Measurements from ENCODE around the gene OGDH. TPM values are rescaled to one million over a fixed set of nuclear protein-coding genes. Genes with fewer than 3 reads are reported as not detected.

Gene OGDH
- total RNA-seq, 1 donor from 2014 or later: 68.0 TPM

DNA sequence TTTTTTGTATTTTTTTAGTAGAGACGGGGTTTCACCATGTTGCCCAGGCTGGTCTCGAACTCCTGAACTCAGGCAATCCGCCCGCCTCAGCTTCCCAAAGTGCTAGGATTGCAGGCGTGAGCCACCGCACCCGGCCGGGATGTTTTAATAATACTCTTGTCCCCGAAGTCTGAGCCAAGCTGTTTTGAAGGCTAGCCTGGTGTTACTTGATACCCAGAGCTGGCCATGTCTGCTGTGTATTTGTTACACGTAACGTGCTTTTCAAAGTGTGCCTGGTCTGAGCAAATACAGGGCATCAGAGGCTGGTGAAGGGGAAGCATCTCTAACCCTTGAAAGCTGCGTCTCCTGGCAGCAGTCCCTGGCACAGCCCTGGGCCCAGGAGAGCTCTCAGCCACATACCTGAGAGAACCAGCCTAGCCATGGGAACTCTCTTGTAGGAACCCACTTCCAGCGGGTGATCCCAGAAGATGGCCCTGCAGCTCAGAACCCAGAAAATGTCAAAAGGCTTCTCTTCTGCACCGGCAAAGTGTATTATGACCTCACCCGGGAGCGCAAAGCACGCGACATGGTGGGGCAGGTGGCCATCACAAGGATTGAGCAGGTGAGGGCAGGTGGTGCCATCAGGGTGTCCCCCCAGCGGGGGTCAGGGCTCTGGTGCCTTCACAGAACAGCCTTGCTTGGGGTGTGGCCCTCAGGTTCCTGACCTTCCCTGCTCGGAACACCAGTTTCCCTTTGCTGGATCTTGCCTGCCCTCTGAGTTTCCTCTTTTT is 100.5 kb downstream of the OGDH start:
- DNase-seq (ENCODE audit: extremely low spot score, unreplicated experiment): no peak
- TF ChIP-seq, protein P1, sequence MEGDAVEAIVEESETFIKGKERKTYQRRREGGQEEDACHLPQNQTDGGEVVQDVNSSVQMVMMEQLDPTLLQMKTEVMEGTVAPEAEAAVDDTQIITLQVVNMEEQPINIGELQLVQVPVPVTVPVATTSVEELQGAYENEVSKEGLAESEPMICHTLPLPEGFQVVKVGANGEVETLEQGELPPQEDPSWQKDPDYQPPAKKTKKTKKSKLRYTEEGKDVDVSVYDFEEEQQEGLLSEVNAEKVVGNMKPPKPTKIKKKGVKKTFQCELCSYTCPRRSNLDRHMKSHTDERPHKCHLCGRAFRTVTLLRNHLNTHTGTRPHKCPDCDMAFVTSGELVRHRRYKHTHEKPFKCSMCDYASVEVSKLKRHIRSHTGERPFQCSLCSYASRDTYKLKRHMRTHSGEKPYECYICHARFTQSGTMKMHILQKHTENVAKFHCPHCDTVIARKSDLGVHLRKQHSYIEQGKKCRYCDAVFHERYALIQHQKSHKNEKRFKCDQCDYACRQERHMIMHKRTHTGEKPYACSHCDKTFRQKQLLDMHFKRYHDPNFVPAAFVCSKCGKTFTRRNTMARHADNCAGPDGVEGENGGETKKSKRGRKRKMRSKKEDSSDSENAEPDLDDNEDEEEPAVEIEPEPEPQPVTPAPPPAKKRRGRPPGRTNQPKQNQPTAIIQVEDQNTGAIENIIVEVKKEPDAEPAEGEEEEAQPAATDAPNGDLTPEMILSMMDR (IDR thresholded peaks at IDR 0.05): no peak
- H3K27ac Mint-ChIP-seq (ENCODE audit: unreplicated experiment): no peak overlapping the region
- H3K4me1 Mint-ChIP-seq (ENCODE audit: unreplicated experiment): no peaks in the 10 kb centered on the region
- H3K4me3 Mint-ChIP-seq (ENCODE audit: unreplicated experiment): no peak overlapping the region
- H3K36me3 Mint-ChIP-seq (ENCODE audit: unreplicated experiment): peaks cover 30% of the 10 kb centered on the region
- H3K9me3 Mint-ChIP-seq (ENCODE audit: unreplicated experiment): no peaks in the 10 kb centered on the region
- no peaks in the 10 kb centered on the region for H3K27me3 Mint-ChIP-seq (ENCODE audit: unreplicated experiment)

DNA sequence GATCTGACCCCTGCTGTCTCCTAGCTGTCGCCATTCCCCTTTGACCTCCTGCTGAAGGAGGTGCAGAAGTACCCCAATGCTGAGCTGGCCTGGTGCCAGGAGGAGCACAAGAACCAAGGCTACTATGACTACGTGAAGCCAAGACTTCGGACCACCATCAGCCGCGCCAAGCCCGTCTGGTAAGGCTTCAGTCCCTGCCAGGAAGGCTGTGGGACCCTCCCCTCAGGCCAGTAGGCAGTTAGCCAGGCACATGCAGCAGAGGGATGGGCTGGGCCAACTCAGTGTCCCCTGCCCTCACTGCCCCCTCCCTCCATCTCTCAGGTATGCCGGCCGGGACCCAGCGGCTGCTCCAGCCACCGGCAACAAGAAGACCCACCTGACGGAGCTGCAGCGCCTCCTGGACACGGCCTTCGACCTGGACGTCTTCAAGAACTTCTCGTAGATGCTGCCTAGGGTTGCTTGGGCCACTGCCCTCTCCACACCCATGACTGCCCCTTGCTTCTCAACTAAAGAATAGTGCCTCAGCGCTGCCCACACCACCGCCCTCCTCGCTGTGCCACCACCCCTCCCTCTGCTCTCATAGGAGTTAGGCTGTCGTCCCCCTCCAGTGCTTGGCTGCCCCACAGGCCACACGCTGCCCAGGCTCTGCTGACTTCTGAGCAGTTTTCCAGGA is 101.3 kb downstream of the OGDH start:
- DNase-seq (ENCODE audit: extremely low spot score, unreplicated experiment): no peak
- Mint-ChIP-seq H3K4me1 (ENCODE audit: unreplicated experiment) (no peaks in the 10 kb centered on the region), H3K36me3 (ENCODE audit: unreplicated experiment) (peaks cover 28% of the 10 kb centered on the region), H3K4me3 (ENCODE audit: unreplicated experiment) (no peak overlapping the region), H3K27me3 (ENCODE audit: unreplicated experiment) (no peaks in the 10 kb centered on the region), H3K27ac (ENCODE audit: unreplicated experiment) (no peak overlapping the region), H3K9me3 (ENCODE audit: unreplicated experiment) (no peaks in the 10 kb centered on the region)
- TF ChIP-seq, protein P1 (IDR thresholded peaks at IDR 0.05): no peak

DNA sequence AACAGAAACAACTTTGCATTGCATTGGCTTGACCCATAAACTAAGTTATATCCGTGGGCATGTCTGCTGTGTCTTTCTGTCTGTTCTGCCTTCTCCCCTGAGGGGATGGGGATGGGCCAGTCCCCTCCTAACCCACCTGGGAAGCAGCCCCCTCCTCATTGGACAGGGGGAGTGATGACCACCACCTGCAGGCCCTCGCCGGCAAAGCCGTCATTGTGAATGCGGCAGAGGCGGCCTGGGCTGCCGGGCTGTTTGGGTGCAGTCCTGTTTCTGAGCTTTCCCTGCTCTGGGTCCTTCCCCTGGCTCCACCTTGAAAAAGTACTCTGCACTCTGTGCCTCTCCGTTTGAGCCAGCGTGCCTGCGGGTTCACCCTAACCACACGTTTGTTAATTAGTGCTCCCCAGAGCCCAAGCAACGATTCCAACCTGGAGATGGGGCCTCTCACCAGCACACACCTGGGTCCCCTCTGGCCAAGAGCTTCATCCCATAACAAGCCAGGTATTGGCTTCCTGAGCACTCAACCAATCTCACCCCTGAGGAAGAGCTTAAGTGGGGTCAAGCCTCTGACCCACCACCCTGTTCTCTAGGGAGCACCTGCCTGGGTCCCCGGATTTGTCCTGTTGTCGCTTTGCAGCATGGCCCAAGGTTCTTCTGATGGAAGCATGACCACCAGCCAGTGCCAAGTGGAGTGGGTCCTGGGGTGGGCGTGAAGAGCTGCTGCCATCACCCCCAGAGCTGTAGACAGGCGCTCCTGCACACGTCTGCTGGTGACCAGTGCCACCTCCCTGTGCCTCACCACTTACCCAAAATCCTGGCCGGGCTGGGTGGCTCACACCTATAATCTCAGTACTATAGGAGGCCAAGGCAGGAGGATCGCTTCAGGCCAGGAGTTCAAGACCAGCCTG is 102.8 kb downstream of the OGDH start:
- no peaks in the 10 kb centered on the region for H3K27me3 Mint-ChIP-seq (ENCODE audit: unreplicated experiment)
- H3K36me3 Mint-ChIP-seq (ENCODE audit: unreplicated experiment): peaks cover 23% of the 10 kb centered on the region
- DNase-seq (ENCODE audit: extremely low spot score, unreplicated experiment): no peak
- no peak overlapping the region for H3K27ac Mint-ChIP-seq (ENCODE audit: unreplicated experiment)
- TF ChIP-seq, protein P1 (IDR thresholded peaks at IDR 0.05): no peak
- no peaks in the 10 kb centered on the region for H3K4me1 Mint-ChIP-seq (ENCODE audit: unreplicated experiment)
- H3K4me3 Mint-ChIP-seq (ENCODE audit: unreplicated experiment): no peak overlapping the region
- no peaks in the 10 kb centered on the region for H3K9me3 Mint-ChIP-seq (ENCODE audit: unreplicated experiment)

DNA sequence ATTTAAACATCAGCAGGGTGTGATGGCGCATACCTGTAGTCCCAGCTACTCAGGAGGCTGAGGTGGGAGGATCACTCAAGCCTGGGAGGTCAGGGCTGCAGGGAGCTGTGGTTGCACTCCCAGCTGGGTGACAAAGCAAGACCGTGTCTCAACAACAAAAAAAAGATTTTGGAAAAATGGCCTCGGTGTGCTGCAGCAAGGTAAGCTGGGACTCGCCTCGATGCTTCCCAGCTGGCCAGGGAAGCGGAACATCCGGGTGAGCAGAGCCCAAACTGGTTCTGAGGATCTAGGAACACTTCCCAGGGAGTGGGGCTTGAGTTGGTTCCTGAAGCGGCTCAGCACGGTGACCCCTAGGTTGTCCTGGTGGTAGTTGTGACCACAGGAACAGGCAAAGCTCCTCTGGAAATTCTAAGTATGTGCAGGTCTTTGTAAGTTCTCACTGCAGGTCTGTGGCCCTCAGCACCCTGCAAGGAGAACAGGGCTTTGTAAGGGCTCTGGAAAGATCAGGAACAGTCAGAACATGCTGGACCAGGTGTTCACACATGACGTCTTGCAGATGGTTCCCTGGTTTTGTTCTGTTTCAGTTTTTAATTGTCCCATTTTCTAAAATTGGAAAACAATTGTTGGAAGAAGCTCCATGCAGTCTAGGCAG is 103.6 kb downstream of the OGDH start:
- Mint-ChIP-seq H3K36me3 (ENCODE audit: unreplicated experiment) (peaks cover 21% of the 10 kb centered on the region), H3K9me3 (ENCODE audit: unreplicated experiment) (no peaks in the 10 kb centered on the region), H3K27ac (ENCODE audit: unreplicated experiment) (no peak overlapping the region), H3K27me3 (ENCODE audit: unreplicated experiment) (no peaks in the 10 kb centered on the region), H3K4me1 (ENCODE audit: unreplicated experiment) (no peaks in the 10 kb centered on the region), H3K4me3 (ENCODE audit: unreplicated experiment) (no peak overlapping the region)
- no peak for DNase-seq (ENCODE audit: extremely low spot score, unreplicated experiment)
- TF ChIP-seq, protein P1 (IDR thresholded peaks at IDR 0.05): no peak
